ENCODE measurements around the gene DAPK2.
"Not testable (repeated sequence)": the region's sequence is repeated elsewhere in the genome, so short reads cannot be mapped to it uniquely, and the experiment has no call there.

Gene DAPK2

DNA sequence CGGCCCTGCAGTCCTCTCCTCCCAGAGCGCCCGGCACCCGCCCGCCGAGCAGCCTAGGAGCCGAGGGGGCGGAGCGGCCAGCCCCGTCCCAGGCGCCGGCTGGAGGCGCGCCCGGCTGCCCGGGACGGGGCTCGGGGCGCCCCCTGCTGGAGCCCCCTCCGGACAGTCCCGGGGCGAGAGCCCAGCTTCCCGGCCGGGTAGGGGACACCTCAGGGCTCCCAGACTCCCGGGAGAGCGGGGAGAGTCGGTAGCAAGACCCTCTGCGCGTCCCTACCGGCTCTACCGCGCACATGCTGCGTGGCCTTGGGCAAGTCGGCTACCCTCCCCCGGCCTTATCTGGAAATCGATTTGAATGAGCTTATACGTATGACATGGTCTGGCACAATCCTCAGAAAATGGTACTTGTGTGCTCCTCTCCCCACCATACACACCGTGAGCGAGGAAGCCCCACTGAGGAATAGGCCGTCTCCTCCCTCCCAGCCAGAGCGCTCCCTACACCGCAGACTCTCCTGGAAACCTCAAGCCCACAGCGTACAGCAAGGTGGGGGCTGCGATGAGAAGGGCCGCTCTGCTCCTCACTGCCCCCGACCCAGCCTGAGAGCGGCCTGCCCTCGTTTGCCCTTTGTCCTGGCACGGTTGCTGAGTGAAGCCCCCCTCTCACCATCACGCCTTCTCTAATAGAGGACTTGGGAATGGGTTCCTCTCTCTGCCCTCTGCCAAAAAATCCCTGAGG, at the start of gene DAPK2:
TSS of gene DAPK2 (minus strand) at position 65 of the 733 bp plus-strand sequence. CDS start 6,224 bp downstream, outside the sequence.
- peak; percentile 54 for DNase-seq (ENCODE audit: low read depth)

DNA sequence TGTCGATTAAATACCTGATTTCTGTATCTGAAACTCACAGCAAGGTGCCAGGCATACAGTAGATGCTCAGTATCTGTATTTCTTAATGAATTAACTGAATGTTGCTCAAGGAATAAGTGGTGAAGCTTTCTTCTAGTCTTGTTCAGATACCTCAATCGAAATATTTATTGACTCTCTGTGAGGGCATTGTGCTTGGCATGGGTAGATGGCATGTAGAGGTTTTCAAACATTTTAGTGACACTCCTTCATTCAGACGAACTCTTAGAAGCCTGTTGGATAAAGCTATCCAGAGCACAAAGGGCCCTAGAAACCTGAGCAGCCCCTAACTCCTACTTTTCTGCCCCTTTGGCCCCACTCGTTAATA, 49.1 kb upstream of the DAPK2 start:
- DNase-seq (ENCODE audit: low read depth) = no peak

DNA sequence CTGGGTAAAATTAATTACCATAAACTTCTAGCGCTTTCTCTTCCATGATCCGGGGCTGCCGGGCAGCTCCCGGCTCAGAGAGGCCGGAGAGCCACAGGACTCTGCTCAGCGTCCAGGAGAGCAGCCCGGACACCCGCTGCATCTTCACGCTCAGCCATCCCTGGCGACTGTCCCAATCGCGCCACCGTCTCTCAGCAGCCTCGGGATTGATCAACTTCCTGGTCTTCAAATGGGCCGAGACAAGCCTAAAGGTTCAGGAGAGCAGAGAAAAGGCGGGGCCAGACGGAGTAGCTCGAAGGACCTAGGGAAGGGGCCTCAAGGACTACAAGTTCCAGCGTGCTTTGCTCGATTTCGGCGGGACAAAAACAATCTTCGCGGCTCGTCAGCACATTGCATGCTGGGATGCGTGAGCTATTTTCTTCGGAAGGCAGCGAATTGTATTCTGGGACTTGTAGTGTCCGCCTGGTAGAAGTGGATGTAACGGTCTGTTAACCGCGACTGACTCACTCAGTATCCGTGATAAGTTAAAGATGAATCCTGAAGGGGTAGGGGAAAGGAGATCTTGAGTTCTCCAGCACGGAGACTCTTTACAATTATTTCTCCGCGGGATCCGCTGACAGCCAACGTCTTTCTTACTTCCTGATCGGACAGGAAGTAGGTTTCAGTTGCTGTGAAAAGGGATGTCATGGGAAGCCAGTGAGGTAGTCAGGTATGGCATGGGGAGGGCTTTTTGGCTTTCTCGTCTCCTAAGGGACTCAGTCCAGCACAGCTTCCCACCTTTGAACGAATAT, 47.5 kb upstream of the DAPK2 start, which contains the start of gene CIAO2A:
TSS of gene CIAO2A (minus strand) at position 212 of the 791 bp plus-strand sequence. CDS start at position 142, 70 bp downstream.
- peak; percentile 79 for DNase-seq (ENCODE audit: low read depth)

DNA sequence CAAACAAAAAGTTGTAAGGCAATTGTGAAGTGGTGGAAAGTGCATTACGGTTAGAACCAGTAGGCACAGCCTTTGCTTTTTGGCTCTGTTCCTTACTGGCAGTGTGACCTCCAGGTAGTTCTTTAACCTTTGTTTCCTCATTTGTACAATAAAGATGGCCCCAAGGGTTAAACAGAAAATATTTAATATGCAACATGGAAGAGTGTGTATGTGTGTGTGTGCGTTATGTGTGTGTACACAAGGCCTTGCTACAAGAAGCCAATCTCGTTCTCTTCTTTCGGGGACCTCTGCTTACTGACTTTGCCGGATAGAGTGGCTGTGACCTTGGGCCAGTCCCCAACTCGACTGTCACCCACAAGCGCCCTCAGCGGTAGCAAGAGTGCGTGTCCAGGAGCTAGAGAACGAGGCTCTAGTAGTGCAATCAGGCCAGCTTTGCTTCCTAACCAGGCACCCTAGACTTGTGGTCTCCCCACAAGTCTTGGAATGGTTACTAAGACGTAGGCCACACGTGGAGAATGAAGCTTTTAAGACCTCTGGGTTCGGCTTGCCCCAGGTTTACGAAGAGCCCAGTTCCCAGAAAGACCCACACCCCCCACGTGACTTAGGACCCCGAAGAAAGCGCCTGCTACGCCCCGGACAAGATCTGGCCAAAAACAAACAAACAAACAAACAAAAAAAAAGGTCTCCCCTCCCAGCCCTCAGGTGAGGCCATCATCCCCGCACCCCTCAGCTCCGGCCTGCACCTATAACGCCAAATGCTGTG, 46.8 kb upstream of the DAPK2 start:
- DNase-seq (ENCODE audit: low read depth) = peak; percentile 12

DNA sequence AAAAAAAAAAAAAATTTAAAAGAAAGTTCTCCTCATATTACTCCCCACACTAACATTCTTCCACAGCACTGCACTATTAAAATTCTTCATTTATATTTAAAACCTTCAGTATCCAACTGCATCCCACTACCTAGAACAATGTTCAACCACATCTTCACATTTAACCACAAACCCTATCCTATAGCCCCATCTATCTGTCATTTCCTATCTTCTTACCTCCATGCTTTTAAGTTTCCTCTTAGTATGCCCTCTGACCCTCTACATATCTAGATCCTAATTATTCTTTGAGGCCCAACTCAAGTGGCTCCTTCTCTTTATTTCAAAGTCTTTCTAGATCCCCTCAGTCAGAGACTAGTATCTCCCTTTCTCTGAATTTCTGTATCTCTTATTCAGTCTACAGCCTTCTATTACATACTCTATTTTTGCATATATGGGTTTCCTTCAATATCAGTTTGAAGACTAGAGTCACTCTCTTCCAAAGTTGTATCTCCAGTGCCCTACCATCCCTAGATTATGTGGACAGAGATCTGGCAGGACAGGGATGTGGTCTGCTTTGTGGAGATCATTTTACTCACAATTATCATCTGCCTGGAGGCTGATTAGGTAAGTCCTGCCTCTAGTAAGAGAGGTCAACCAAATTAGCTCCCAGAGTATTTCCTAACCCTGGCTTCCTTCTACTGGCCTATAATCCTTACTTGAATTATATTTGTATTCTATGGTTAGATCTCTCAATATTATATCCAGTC, 46.0 kb upstream of the DAPK2 start:
- DNase-seq (ENCODE audit: low read depth) = no peak

DNA sequence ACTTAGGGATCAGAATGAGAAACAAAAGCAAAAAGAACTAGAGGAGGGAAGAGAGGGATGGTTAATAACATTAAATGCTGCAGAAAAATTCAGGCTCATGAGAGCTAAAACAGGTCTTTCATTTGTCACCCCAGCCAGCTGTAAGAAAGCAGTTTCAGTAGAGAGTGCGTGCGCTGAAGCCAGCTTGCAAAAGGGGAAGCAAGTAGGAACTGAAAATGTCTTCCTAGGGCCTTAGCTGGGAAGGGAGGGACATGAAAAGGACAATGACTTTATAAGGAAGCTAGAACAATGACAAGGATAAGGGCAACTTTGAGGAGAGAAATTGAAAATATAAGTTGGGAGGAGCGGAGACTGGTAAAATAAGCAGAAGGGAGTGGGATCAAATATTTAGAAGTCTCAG, 44.2 kb upstream of the DAPK2 start:
- no peak for DNase-seq (ENCODE audit: low read depth)

DNA sequence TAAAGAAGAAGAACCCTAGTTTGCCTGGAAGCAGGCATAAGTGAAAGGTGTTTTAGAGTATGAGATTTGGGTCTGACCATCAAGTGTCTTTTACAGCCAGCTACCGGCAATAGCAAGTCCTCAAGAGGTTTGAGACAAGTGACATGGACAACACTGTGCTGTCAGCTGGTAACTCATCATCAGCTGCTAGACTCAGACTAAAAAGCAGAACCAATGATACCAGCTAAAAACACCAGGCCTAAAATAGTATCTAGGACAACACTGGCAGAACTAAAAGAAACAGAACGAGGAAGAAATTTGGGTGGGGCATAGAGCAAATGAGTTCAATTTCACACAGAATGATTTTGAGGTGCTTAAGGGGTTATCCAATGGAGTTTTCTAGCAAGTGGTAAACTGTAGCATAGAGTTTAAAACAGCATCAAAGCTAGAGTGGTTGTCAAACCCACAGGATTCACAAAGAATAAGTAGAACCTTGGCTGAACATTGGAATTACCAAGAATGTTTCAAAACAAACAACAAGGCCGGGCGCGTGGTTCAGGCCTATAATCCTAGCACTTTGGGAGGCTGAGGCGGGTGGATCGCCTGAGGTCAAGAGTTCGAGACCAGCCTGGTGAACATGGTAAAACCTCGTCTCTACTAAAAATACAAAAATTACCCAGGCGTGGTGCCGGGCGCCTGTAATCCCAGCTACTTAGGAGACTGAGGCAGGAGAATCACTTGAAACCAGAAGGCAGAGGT, 43.4 kb upstream of the DAPK2 start:
- DNase-seq (ENCODE audit: low read depth) = no peak

DNA sequence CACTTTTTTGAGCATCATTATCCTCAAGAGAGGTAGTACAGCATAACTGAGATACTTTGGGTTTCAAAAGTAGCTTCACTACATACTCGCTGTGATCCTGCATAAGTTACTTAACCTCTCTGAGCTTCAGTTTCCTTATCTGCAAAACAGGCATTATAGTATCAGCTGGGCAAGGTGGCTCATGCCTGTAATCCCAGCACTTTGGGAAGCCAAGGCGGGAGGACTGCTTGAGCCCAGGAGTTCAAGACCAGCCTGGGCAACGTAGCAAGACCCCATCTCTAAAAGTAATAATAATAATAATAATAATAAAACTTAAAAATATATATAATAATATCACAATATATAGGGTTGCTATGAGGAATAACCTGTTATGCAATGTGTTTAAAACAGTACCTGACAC, 36.5 kb upstream of the DAPK2 start:
- DNase-seq (ENCODE audit: low read depth) = no peak

DNA sequence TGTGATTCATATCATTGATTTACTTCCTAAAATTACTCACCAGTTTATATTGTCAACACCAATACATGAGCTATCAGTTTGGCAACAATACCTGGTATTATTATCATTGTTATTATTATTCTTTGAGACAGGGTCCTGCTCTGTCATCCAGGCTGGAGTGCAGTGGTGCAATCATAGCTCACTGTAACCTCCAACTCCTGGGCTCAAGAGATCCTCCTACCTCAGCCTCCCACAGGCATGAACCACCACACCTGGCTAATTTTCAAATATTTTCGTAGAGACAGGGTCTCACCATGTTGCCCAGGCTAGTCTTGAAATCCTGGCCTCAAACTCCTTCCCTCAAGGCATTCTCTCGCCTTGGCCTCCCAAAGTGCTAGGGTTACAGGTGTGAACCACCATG, 27.2 kb upstream of the DAPK2 start:
- DNase-seq (ENCODE audit: low read depth) = not testable (repeated sequence)

DNA sequence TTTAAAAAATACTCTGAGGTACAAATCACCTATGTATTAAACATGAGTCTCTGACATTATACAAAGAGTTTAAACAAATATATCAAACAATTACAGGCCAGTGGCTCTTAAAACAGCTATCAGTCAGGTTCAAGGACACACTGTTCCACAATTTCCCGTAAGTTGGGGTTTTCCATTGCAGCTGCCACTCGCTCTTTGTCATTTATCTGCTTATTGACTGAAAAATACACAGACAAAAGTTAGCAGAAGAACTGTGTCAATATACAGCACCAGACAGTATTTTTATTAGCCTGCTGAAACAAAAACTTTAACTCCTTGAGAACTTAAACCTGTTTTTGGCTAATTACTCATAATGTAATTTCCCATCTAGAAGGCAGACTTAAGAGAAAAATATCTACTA, 26.5 kb upstream of the DAPK2 start:
- no peak for DNase-seq (ENCODE audit: low read depth)

DNA sequence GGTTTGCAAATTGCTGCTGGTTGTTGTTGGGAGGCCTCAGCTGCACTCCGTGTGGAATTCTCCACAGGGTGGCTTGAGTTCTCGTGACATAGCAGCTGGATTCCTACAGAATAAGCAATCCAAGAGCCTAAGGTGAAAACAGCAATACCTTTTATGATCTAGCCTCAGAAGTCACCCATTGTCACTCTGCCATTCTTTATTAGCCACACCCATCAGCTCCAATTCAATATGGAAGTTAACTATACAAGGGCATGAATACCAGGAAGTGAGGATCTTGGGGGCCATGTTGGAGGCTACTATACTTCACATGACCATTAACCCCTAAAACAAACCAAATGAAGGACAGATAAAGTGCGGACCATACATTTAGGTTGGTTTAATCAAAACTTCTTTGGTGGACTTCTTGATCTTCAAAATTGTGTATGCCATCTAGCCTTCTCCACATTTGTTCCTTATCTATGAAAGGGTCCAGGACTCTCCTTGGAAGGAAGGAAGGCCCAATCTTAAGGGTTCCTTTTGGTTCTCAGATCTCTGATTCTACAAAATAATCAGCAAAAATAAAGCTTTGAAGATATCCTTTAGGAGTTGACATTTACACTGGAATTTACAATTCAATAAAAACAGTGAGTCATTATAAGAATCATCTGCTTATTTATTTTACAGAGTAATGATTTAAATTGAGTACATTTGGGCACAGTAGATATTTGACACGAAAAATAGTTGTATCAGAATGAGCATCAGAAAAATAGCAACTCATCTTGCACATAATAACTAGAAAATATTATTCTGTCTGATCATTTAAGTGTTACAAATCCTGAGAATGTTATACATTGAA, 25.9 kb upstream of the DAPK2 start:
- DNase-seq (ENCODE audit: low read depth) = no peak

DNA sequence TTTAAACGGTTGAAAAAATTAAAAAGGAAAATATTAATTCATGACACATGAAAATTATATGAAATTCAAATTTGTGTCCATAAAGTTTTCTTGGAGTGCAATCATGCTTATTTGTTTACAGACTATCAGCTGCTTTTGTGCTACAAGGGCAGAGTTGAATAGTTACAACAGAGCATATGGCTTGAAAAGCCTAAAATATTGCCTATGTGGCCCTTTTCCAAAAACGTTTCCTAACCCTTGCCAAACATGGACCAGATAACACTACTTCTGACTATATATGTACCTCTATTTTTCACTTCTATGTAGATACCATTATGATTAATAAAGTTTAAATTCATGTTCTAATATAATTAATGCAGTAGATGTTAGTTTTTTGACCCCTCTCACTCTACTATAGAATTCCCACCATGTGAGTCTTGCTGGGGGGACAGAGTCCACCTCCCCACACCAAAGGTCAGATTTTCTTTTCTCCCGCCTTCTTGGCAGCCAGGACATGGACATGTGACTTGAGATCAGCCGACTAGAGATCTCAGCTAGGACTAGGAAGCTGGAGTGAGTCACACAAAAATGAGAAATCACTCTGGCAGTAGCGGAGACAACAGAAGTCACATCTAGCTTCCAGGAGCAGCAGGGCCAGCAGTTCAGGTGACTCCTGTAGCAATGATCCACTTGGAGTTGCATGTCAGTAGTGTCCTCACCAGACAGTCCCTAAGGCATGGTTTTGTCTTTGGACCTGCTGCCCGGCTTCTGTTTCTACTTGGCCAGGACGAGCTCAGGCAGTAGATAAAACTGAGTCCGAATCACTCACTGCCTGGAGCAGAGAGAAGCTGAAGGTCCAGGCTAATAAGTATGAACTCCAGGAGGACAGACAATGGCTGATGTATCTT, 24.9 kb upstream of the DAPK2 start:
- DNase-seq (ENCODE audit: low read depth) = no peak

DNA sequence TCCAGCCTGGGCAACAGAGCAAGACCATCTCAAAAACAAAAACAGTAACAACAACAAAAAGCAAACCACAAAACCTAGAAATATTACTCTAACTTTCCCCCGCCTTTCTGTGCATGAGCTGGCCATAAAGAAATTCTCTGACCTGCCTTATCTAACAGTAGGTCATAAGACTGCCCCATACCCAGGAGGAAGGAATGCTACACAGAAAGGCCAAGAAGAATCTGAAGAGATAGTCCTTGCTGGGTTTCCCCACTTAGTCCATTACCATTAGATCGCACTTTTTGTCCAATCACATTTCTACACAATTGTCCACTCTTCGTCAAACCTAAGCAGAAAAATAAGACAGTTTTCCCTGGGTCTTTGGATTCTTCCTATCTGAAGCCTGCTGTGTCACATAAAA, 23.8 kb upstream of the DAPK2 start:
- no peak for DNase-seq (ENCODE audit: low read depth)

DNA sequence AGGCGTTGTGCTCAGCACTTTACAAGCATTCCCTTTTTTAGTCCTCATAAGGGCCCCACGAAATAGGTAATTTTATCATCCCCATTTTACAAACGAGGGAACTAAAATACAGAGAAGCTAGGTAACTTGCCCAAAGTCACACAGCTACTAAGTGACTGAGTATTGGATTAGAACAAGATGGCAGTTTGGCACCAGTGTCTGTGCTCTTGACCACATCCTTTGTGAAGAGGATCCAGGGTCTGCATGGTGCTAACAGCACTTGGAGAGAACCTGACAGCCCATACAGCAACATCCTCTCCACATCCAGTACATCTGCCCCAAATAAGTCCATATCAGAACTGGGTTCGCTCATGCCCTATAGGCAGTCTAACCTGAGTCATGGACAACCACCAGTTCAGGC, 21.8 kb upstream of the DAPK2 start:
- no peak for DNase-seq (ENCODE audit: low read depth)

DNA sequence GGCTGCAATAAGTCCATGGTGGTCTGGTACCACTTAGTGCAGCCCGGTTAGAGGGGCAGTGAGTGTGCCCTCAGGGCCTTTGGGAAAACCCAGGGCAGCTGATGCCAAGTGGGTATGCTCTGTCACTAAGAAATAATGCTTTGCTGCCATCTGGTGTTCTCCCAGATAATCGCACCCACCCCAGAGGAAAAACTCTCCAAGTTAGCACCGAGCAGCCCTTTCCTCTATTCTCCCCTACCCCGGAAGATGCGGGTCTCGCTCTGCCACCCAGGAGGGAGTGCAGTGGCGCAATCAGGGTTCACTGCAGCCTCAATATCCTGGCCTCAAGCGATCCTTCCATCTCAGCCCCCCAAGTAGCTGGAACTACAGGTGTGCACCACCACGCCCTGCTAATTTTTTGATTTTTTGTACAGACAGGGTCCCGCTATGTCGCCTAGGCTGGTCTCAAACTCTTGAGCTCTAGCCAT, 21.3 kb upstream of the DAPK2 start:
- peak; percentile 45 for DNase-seq (ENCODE audit: low read depth)

DNA sequence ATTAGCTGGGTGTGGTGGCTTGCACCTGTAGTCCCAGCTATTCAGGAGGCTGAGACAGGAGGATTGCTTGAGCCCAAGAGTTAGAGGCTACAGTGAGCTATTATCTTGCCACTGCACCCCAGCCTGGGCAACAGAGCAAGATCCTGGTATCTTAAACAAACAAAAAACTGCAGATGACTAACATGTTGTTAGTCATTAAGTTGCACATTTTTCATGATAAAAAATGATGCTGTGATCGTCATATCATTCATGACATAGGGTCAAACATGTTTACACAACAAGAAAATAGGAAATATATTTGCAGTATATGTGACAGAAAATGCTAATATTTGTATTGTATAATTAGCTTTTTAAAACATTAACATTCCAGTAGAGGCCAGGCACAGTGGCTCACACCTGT, 20.2 kb upstream of the DAPK2 start:
- DNase-seq (ENCODE audit: low read depth) = no peak

DNA sequence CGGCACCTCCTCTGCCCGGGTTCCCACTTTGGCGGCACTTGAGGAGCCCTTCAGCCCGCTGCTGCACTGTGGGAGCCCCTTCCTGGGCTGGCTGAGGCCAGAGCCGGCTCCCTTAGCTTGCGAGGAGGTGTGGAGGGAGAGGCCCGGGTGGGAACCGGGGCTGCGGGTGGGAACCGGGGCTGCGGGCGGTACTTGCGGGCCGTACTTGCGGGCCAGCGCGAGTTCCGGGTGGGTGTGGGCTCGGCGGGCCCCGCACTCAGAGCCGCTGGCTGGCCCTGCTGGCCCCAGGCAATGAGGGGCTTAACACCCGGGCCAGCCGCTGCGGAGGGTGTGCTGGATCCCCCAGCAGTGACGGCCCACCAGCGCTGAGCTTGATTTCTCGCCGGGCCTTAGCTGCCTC, 14.4 kb upstream of the DAPK2 start:
- DNase-seq (ENCODE audit: low read depth) = no peak

DNA sequence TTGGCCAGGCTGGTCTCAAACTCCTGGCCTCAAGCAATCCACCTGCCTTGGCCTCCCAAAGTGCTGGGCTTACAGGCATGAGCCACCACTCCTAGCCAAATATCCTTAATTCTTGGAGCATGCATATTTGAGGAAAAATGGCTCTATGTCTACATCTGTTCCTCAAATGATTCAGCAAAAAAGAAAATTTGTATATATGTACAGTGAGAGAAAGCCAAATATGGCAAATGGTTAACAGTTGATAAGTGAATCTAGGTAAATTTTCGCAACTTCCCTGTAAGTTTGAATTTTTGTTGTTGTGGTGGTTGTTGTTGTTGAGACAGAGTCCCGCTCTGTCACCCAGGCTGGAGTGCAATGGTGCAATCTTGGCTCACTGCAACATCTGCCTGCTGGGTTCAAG, 12.8 kb upstream of the DAPK2 start:
- DNase-seq (ENCODE audit: low read depth) = not testable (repeated sequence)

DNA sequence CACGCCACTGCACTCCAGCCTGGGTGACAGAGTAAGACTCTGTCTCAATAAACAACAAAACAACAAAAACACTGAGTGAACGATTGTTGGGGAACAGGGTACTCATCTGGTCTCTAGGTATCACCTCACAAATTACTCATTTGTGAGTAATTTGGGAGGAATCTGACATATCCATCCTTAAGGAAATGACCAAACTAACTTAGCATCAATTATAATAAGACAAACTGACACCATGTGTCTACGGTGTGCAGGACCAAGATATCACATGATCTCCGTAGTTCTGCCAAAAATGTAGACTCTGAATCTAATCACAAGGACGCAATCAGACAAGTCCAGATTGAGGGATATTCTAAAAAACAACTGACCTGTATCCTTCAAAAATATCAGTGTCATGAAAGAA, 12.0 kb upstream of the DAPK2 start:
- no peak for DNase-seq (ENCODE audit: low read depth)

Data from activated T-cell treated with anti-CD3 and anti-CD28 coated beads for 1 hour (primary cell).